Measurements from ENCODE around the gene TBC1D16.

GRCh38 chr17:80010283-80010858 lies 25.3 kb downstream of the TBC1D16 start:
- TF ChIP-seq CTCF (IDR thresholded peaks at IDR 0.05): no peak
- TF ChIP-seq POLR2A (IDR thresholded peaks at IDR 0.05): no peak

Measured in esophagus squamous epithelium (tissue), 4 donors.